H54 (cell line): Measurements from ENCODE around the gene MYOD1.

Experiments
- DNase-seq: peaks from one replicate; pipeline ENCODE4 v3.0.0; 2011; ENCODE audit warnings: low spot score, mixed read lengths; ENCODE audit not compliant: insufficient read length
- FAIRE-seq: peaks from 3 replicates; lab custom pipeline; 2011; peaks lifted over from hg19 to GRCh38; lab: Jason Lieb, UNC
- POLR2A ChIP-seq: IDR thresholded peaks from 2 replicates; pipeline ENCODE4 v1.6.1; 2011; ENCODE audit warnings: low read depth, mild to moderate bottlenecking, low read length

Gene MYOD1

GRCh38 chr11:17719028-17719937, at the start of gene MYOD1:
Gene MYOD1, plus strand, starts transcription at chr11:17719571. Its CDS starts 212 bp downstream, at chr11:17719783.
- no peak for FAIRE-seq
- no peak for TF ChIP-seq POLR2A
- DNase-seq = no peak

- no peak for DNase-seq
- no peak for TF ChIP-seq POLR2A
- FAIRE-seq = no peak
Observed at GRCh38 chr11:17672469-17672868, 46.9 kb upstream of the MYOD1 start.

GRCh38 chr11:17673951-17674350, 45.4 kb upstream of the MYOD1 start:
- TF ChIP-seq POLR2A = no peak
- DNase-seq (peak; percentile 27), FAIRE-seq (peak; percentile 66)

- DNase-seq (no peak), FAIRE-seq (no peak)
- no peak for TF ChIP-seq POLR2A
Observed at GRCh38 chr11:17682848-17683247, 36.5 kb upstream of the MYOD1 start.

- TF ChIP-seq POLR2A = peak; percentile 23
- peak; percentile 67 for FAIRE-seq
- peak; percentile 77 for DNase-seq
Observed at GRCh38 chr11:17683377-17684161, 35.8 kb upstream of the MYOD1 start.

- TF ChIP-seq POLR2A = no peak
- no peak for FAIRE-seq
Observed at GRCh38 chr11:17684550-17684949, 34.8 kb upstream of the MYOD1 start.

GRCh38 chr11:17686231-17686980, 33.0 kb upstream of the MYOD1 start:
- FAIRE-seq (no peak), DNase-seq (no peak)
- no peak for TF ChIP-seq POLR2A

More at GRCh38 chr11:17684550-17684949, 34.8 kb upstream of the MYOD1 start:
- no peak for DNase-seq

GRCh38 chr11:17687946-17688670, 31.3 kb upstream of the MYOD1 start:
- no peak for FAIRE-seq
- DNase-seq = no peak
- TF ChIP-seq POLR2A = no peak

- no peak for TF ChIP-seq POLR2A
- no peak for FAIRE-seq
- DNase-seq = no peak
Observed at GRCh38 chr11:17691550-17691949, 27.8 kb upstream of the MYOD1 start.

- FAIRE-seq = no peak
- TF ChIP-seq POLR2A = no peak
- no peak for DNase-seq
Observed at GRCh38 chr11:17691976-17692375, 27.4 kb upstream of the MYOD1 start.

- TF ChIP-seq POLR2A = no peak
- DNase-seq = no peak
- FAIRE-seq = no peak
Observed at GRCh38 chr11:17692931-17693330, 26.4 kb upstream of the MYOD1 start.

- no peak for DNase-seq
- TF ChIP-seq POLR2A = no peak
- no peak for FAIRE-seq
Observed at GRCh38 chr11:17693531-17693930, 25.8 kb upstream of the MYOD1 start.

- DNase-seq = no peak
- TF ChIP-seq POLR2A = no peak
- FAIRE-seq = no peak
Observed at GRCh38 chr11:17694494-17695110, 24.8 kb upstream of the MYOD1 start.
